GM18520 (cell line): ENCODE data around the gene FBXO41.

Source experiments
- ATAC-seq: cut with Tn5 transposase; IDR thresholded peaks from one replicate; pipeline ENCODE4 v1.9.1; 2021; ENCODE audit not compliant: unreplicated experiment

Gene FBXO41

GRCh38 chr2:73290049-73290839, 6.0 kb upstream of the FBXO41 start:
- no peak for ATAC-seq

GRCh38 chr2:73289304-73289703, 5.0 kb upstream of the FBXO41 start:
- no peak for ATAC-seq

GRCh38 chr2:73286134-73286655, 1.9 kb upstream of the FBXO41 start:
- no peak for ATAC-seq

GRCh38 chr2:73285159-73285739, 971 bp upstream of the FBXO41 start:
- peak; percentile 30 for ATAC-seq

GRCh38 chr2:73283545-73284295, 558 bp downstream of the FBXO41 start:
- no peak for ATAC-seq

- ATAC-seq = no peak
These were observed 1.2 kb downstream of the FBXO41 start for GRCh38 chr2:73282924-73283544.

GRCh38 chr2:73281244-73281643, 3.0 kb downstream of the FBXO41 start:
- ATAC-seq = no peak

GRCh38 chr2:73279852-73280251, 4.4 kb downstream of the FBXO41 start:
- no peak for ATAC-seq

- ATAC-seq = no peak
These were observed 12.0 kb downstream of the FBXO41 start for GRCh38 chr2:73272270-73272669.

- ATAC-seq = peak; percentile 13
These were observed 14.4 kb downstream of the FBXO41 start for GRCh38 chr2:73269686-73270465.

- peak; percentile 65 for ATAC-seq
These were observed 15.2 kb downstream of the FBXO41 start for GRCh38 chr2:73268830-73269685.

- no peak for ATAC-seq
These were observed 15.9 kb downstream of the FBXO41 start for GRCh38 chr2:73268366-73268829.

GRCh38 chr2:73267008-73267407, 17.3 kb downstream of the FBXO41 start:
- ATAC-seq = no peak

GRCh38 chr2:73266061-73266901, 18.0 kb downstream of the FBXO41 start:
- ATAC-seq = no peak

- no peak for ATAC-seq
These were observed 18.8 kb downstream of the FBXO41 start for GRCh38 chr2:73265298-73266060.

- no peak for ATAC-seq
These were observed 19.5 kb downstream of the FBXO41 start for GRCh38 chr2:73264783-73265182.

GRCh38 chr2:73264332-73264606, 20.0 kb downstream of the FBXO41 start:
- no peak for ATAC-seq
